Right lobe of liver (tissue), 4 donors: ENCODE measurements around the gene FMNL2.

Experiments
- CTCF ChIP-seq, 4 donors: fragments of 200-600 bp in 3 of 4; fragments of 450-650 bp in 1 of 4; IDR thresholded peaks; one replicate each; pipeline versions ENCODE4 v1.5.1 to v1.8.0; 2016 to 2022; ENCODE audit warnings: antibody characterized with exemption in 4 of 4, mild to moderate bottlenecking in 2 of 4
- POLR2A ChIP-seq: fragments of 450-650 bp; IDR thresholded peaks from one replicate; pipeline ENCODE4 v1.6.1; 2017; ENCODE audit warnings: antibody characterized with exemption, mild to moderate bottlenecking
- donor health status: DM: no; HTN: no; CAD: no.
- donor health status: DM: no; HTN: no; CAD: no.
- donor health status: DM: no; HTN: yes; CAD: no.

DNA sequence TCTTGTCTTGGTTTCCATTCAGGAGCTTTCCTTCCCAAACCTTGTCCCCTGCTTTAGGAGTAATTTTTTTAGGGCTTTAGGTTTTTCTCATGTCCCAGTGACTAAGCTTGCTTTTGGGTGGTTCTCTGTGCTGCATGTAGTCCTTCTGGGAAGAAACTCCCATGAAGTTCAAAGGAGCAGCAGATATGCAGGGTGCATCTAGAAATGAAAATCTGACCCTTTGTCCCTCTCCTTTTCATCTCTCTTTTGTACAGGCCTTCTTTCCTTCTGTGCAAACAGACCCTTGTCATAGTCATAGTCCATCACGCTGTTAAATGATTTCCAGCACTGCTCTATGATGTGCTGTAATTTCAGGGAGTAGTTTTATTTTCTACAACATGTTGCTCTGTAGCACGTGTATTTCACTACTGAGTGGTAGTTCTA lies 20.4 kb downstream of the FMNL2 start:
- TF ChIP-seq CTCF (IDR thresholded peaks at IDR 0.05) (no peak), POLR2A (no peak)
